NCI-H2196 (cell line): Measurements from ENCODE around the gene COL4A5.

Experiments
- DNase-seq: peaks from one replicate; lab custom pipeline; 2025; ENCODE audit not compliant: unreplicated experiment; lab: John Stamatoyannopoulos, UW

COL4A5 gene

GRCh38 chrX:108640817-108641216 is 201.2 kb downstream of the COL4A5 start:
- DNase-seq = no peak

- no peak for DNase-seq
Measured at GRCh38 chrX:108641589-108642272, 202.1 kb downstream of the COL4A5 start.

- DNase-seq = no peak
Measured at GRCh38 chrX:108642273-108642628, 202.6 kb downstream of the COL4A5 start.

DNA sequence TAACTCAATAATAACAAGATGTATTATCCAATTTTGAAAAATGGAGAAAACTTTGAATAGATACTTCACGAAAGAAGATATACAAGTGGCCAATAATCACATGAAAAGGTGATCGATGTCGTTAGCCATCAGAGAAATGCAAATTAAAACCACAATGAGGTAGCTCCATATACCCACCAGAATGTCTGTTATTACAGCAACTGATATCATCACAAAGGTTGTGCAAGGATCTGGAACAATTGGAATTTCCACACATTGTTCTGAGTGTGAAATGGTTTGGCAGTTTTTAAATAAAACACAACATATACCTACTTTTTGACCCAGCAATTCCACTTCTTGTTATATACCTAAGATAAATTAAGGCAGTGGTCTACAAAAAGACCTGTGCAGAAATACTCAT is 225.1 kb downstream of the COL4A5 start:
- DNase-seq = no peak

DNA sequence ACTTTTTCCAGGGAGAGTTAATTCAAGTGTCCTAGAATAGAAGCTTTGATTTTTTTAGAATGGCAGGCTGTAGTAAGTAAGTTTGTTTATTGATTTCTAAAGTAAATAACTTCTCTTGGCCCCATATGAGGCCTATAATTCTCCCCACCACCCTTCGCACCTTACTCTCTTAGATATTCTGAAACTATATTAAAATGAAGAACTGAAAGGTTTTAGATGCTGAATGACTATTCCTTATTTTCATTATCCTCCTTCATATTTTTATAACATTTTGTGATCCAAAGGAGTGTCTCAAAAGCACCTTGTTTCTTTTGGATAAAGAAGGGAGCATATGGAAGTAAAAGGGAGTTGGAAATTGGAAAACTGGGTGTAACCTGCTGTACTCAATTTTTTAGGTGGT is 226.5 kb downstream of the COL4A5 start:
- DNase-seq = no peak

GRCh38 chrX:108671526-108671925 is 231.9 kb downstream of the COL4A5 start:
- no peak for DNase-seq

DNA sequence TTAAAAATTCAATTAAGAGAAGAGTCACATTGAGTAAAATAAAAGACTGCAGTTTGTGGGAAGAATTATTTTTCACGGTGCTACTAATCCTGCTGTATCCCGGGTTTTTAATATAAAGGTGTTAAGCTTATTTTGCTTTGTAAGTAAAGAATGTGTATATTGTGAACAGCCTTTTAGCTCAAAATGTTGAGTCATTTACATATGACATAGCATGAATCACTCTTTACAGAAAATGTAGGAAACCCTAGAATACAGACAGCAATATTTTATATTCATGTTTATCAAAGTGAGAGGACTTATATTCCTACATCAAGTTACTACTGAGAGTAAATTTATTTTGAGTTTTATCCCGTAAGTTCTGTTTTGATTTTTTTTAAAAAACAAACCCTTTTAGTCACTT is 257.1 kb downstream of the COL4A5 start:
- no peak for DNase-seq

DNA sequence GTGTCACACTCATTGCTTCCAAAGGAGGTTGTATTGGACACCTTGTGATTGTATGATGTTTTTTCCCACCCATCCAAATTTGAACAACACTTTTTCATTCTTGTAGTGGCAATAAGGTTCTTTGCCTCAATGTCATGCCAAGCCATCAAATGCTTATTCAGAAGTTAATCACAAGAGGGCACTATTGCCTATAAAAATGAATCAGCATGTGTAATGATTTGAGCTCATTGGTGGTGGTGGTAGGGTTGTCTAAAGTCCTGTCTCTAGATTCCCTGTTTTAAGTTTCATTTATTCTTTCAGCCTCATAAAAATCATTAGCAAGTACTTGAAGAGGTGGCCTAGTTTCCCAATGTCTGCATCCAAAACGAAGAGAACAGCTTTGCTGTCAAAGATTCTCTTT is 259.7 kb downstream of the COL4A5 start:
- peak; percentile 1 for DNase-seq

DNA sequence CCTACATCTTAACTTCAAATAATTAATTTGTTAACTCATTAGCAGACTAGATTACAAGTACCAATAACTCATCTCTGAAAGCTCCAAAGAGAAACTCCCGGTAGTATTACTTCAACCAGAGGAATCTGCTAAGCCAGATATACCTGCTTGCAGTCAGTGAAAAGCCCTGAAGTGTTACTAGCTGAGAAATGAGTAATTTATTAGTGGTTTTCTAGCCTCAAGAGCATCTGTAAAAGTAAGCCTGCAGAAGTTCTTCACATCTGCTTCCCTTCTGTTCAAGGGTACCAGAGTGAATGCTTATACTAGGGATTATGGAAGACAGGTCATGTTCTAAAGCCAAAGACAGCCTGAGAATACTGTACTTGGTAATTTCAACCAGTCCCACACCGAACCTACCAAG is 262.0 kb downstream of the COL4A5 start:
- no peak for DNase-seq

- DNase-seq = no peak
Measured at GRCh38 chrX:108702530-108702929, 262.9 kb downstream of the COL4A5 start.

DNA sequence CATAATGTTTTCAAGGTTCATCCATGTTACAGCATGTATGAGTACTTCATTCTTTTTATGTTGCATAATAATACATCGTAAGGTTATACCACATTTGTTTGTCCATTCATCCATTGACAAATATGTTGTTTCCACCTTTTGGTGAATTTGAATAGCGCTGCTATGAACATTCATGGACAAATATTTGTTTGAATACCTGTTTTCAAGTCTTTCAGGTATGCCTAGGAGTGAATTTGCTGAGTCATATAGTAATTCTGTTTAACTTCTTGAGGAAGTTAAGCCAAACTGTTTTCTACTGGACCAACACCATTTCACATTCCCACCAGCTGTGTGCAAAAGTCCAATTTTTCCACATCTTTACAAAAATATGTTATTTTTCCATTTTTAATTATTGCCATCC is 265.2 kb downstream of the COL4A5 start:
- no peak for DNase-seq

GRCh38 chrX:108712886-108713285 is 273.2 kb downstream of the COL4A5 start:
- DNase-seq = no peak

- no peak for DNase-seq
Measured at GRCh38 chrX:108722561-108722960, 282.9 kb downstream of the COL4A5 start.

DNA sequence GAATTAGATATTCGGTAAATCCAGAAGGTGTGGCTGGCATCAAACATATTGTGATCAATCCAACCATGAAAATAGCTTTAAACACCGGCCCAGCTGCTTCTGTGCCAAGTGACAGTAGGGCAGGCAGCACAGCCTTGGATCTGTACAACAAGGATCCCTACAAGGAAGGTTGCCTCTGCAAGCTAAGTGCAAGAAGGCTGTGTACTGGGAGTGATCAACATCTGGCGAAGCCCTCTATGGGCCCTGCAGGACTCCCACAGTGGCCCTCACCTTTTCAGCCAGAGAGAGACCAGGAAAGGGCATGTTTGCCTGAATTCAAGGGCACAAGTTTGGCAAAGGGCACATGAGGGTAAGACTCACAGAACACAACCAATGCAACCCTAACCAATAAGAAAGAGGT is 287.1 kb downstream of the COL4A5 start:
- DNase-seq = no peak

DNA sequence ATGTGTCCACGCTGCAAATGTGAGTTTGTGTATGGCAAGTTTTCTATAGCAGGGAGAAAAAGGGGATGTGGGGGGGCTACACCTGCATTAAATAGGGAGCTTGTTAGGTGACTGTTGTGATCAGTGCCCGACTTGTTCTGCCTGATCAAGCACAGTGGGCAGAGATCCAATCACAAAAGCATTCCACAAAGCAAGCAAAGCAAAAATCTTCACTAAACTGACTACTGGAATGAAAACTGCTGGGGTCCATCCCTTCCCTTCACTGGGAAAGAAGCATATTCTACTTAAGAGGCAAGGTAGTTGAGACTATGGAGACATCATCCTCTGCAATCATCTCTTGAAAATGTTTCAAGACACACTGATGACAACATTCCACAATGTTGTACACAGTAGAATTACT is 291.5 kb downstream of the COL4A5 start:
- no peak for DNase-seq

DNA sequence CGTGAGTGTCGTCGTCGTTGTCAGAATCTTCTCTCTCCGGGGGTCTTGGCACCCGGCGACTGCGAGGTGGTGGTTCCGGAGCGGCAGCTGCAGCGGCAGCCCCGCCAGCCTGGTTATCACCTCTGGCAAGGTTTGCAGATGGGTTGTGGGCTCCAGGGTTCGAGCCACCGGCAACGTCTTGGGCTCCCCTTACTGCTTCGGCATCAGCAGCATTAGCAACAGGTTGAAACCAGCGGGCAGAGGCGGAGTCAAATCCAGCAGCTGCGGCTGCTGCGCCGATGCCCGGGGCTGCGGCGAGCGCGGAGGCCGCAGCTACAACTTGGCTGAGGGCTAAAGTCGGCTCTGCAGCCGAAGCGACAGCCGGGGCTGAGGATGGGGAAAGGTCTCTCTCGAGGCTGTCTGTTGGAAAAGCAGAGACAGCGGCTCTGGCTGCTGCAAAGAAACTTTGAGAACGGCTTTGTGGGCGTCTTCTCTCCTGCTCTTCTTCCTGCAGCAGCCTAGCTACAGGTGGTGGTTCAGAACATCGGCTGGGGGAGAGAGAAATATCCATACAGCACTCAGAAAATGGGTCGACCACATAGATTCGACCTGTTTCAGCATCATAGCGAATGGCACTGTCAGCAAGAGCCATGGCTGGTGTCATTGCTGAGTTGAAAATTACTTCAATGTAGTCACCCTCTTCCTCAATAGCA is 293.1 kb downstream of the COL4A5 start:
- no peak for DNase-seq

- DNase-seq = no peak
Measured at GRCh38 chrX:108734426-108734825, 294.8 kb downstream of the COL4A5 start.

GRCh38 chrX:108735091-108735678 is 295.5 kb downstream of the COL4A5 start:
- peak; percentile 15 for DNase-seq

GRCh38 chrX:108735679-108736508 is 296.3 kb downstream of the COL4A5 start:
- peak; percentile 4 for DNase-seq

DNA sequence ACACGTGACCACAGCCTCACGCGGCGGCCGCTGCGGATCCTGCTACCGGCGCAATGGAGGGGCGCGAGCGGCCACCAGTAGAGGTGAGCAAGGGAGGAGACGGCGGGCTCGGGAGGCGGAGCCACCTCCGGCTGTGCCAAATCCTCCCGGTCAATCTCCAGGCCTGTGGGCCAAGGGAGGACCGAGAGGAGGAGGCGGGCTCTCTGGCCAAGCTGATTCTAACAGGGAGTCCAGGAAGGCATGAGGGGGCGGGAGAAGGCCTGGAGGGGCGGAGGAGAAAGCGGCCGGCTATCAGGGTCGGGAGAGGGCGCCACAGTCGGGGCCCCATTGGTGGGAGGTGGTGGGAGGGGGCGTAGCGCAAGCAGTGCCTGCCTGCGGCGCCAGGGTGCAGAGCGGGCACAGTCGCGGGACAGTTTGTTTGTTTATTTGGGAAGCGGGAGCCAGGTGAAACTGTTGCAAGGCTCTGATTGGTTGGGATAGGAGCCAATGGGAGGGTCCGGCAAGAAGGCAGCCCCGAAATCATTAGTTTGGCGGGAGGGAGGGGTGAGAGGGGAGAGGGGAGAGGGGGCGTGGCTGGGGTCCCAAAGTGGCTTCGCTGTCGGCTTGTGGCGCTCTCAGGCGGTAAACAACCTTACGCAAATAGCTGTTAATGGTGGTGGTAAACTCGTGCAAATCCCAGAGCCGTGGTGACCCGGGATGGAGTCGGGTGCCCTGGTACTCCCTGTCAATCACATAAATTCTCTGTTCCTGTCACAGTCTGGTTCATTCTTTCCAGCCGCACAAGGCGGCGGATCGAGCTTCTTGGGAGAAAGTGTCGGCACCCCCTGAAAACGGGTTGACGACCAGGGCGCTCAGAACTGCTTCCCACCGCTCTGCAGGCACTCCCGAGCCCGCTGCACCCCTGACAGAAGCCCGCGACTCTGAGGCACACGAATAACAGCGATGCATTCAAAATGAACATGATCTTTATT is 297.2 kb downstream of the COL4A5 start, which contains the start of gene IRS4:
TSS of gene IRS4 (minus strand) at position 55 of the 971 bp plus-strand sequence.
- peak; percentile 26 for DNase-seq
